Skin epidermis (tissue), 12 donors: ENCODE measurements around the gene RNF180.

Experiments
- H3K27ac ChIP-seq, 21 experiments: fragments of 200-600 bp; sonication (generic) in 11 of 21; one replicate each; pipeline ENCODE4 v1.5.0; 2020; ENCODE audit warnings: mild to moderate bottlenecking in 3 of 21, inconsistent platforms in 2 of 21, moderate library complexity in 2 of 21
- H3K4me3 ChIP-seq, 7 experiments: fragments of 200-600 bp; sonication (generic) in 2 of 7; one replicate each; pipeline ENCODE4 v1.5.0; 2020; ENCODE audit warnings: inconsistent platforms in 2 of 7, mild to moderate bottlenecking in 2 of 7, moderate library complexity in 1 of 7

Gene RNF180

GRCh38 chr5:64165500-64166200 lies at the start of gene RNF180:
RNF180 (plus strand) TSS chr5:64165843; CDS start chr5:64200808, 34,965 bp downstream.
- Histone ChIP-seq H3K27ac (peak within 1 kb of the TSS in 18 of 21 experiments; percentile 2 to 82 (median 70)), H3K4me3 (peak within 1 kb of the TSS; percentile 38 to 79 (median 60))

- no peak overlapping the region for H3K27ac ChIP-seq
- H3K4me3 ChIP-seq = no peak overlapping the region
These were observed 40.1 kb upstream of the RNF180 start for GRCh38 chr5:64125521-64125920.

- H3K4me3 ChIP-seq = no peak overlapping the region
- no peak overlapping the region for H3K27ac ChIP-seq
These were observed 39.4 kb upstream of the RNF180 start for GRCh38 chr5:64126202-64126741.

- Histone ChIP-seq H3K27ac (no peak overlapping the region), H3K4me3 (no peak overlapping the region)
These were observed 25.6 kb upstream of the RNF180 start for GRCh38 chr5:64140018-64140417.

- no peak overlapping the region for H3K27ac ChIP-seq
- H3K4me3 ChIP-seq = no peak overlapping the region
These were observed 21.0 kb upstream of the RNF180 start for GRCh38 chr5:64144425-64145215.

GRCh38 chr5:64145216-64145895 lies 20.3 kb upstream of the RNF180 start:
- Histone ChIP-seq H3K27ac (no peak overlapping the region), H3K4me3 (no peak overlapping the region)

- H3K27ac ChIP-seq = no peak overlapping the region
- no peak overlapping the region for H3K4me3 ChIP-seq
These were observed 18.3 kb upstream of the RNF180 start for GRCh38 chr5:64147379-64147778.

- Histone ChIP-seq H3K4me3 (no peak overlapping the region), H3K27ac (no peak overlapping the region)
These were observed 17.7 kb upstream of the RNF180 start for GRCh38 chr5:64147849-64148441.

GRCh38 chr5:64149268-64149667 lies 16.4 kb upstream of the RNF180 start:
- Histone ChIP-seq H3K4me3 (no peak overlapping the region), H3K27ac (no peak overlapping the region)

- Histone ChIP-seq H3K4me3 (no peak overlapping the region), H3K27ac (no peak overlapping the region)
These were observed 15.7 kb upstream of the RNF180 start for GRCh38 chr5:64149857-64150521.

GRCh38 chr5:64156261-64156660 lies 9.4 kb upstream of the RNF180 start:
- no peak overlapping the region for H3K4me3 ChIP-seq
- H3K27ac ChIP-seq = no peak overlapping the region

GRCh38 chr5:64158827-64159226 lies 6.8 kb upstream of the RNF180 start:
- no peak overlapping the region for H3K4me3 ChIP-seq

GRCh38 chr5:64160201-64160600 lies 5.4 kb upstream of the RNF180 start:
- no peak overlapping the region for H3K4me3 ChIP-seq

More at GRCh38 chr5:64158827-64159226, 6.8 kb upstream of the RNF180 start:
- H3K27ac ChIP-seq = no peak overlapping the region

GRCh38 chr5:64161420-64161819 lies 4.2 kb upstream of the RNF180 start:
- Histone ChIP-seq H3K27ac (no peak overlapping the region), H3K4me3 (no peak overlapping the region)

More at GRCh38 chr5:64160201-64160600, 5.4 kb upstream of the RNF180 start:
- no peak overlapping the region for H3K27ac ChIP-seq

GRCh38 chr5:64163135-64163534 lies 2.5 kb upstream of the RNF180 start:
- no peak overlapping the region for H3K4me3 ChIP-seq
- no peak overlapping the region for H3K27ac ChIP-seq

GRCh38 chr5:64163746-64164145 lies 1.9 kb upstream of the RNF180 start:
- Histone ChIP-seq H3K4me3 (no peak overlapping the region), H3K27ac (no peak overlapping the region)

GRCh38 chr5:64164166-64164565 lies 1.5 kb upstream of the RNF180 start:
- no peak overlapping the region for H3K27ac ChIP-seq
- H3K4me3 ChIP-seq = no peak overlapping the region

- Histone ChIP-seq H3K4me3 (peak overlapping the region; percentile 38 to 79 (median 60)), H3K27ac (peak overlapping the region in 11 of 21 experiments; percentile 53 to 82 (median 79))
These were observed 513 bp upstream of the RNF180 start for GRCh38 chr5:64165160-64165499.

- peak overlapping the region; percentile 38 to 79 (median 60) for H3K4me3 ChIP-seq
- H3K27ac ChIP-seq = peak overlapping the region in 16 of 21 experiments; percentile 2 to 82 (median 77)
These were observed 737 bp downstream of the RNF180 start for GRCh38 chr5:64166201-64166959.
